Peyer's patch (tissue), 4 donors: Measurements from ENCODE around the gene SMC5.

Experiments used
- CTCF ChIP-seq, 6 experiments: fragments of 450-650 bp in 4 of 6; fragments of 200-600 bp in 2 of 6; sonication (generic) in 1 of 6; IDR thresholded peaks; one replicate each; pipeline ENCODE4 v1.5.1; 2017 to 2019; ENCODE audit warnings: antibody characterized with exemption in 6 of 6, mild to moderate bottlenecking in 3 of 6, moderate library complexity in 1 of 6
- POLR2A ChIP-seq, 2 donors: fragments of 450-650 bp; IDR thresholded peaks; one replicate each; pipeline ENCODE4 v1.5.1; 2017; ENCODE audit warnings: antibody characterized with exemption in 2 of 2, mild to moderate bottlenecking in 2 of 2, moderate library complexity in 2 of 2

GRCh38 chr9:70293214-70293613 is 34.4 kb downstream of the SMC5 start:
- TF ChIP-seq CTCF (IDR thresholded peaks at IDR 0.05), result no peak
- TF ChIP-seq POLR2A (IDR thresholded peaks at IDR 0.05), result no peak
